Activated CD4-positive, alpha-beta memory T cell treated with anti-CD3 and anti-CD28 coated beads for 36 hours (primary cell): ENCODE measurements around the gene HTR1E. TPM values are rescaled to one million over a fixed set of nuclear protein-coding genes. Genes with fewer than 3 reads are reported as not detected.
"Not testable (repeated sequence)": the region's sequence is repeated elsewhere in the genome, so short reads cannot be mapped to it uniquely, and the experiment has no call there.

Experiments
- CTCF ChIA-PET: fragments of 350-600 bp; sonication (Branson Sonifier 250); formaldehyde crosslinking; loops from one replicate; lab custom pipeline; 2021; ENCODE audit warnings: antibody characterized with exemption, inconsistent platforms; lab: Charles Lee
- POLR2A ChIA-PET: fragments of 350-600 bp; sonication (Branson Sonifier 250); formaldehyde crosslinking; loops from one replicate; lab custom pipeline; 2021; ENCODE audit warnings: antibody characterized with exemption; lab: Charles Lee
- DNase-seq: peaks from one replicate; pipeline ENCODE4 v3.0.0-alpha.2; 2020
- H3K27ac Mint-ChIP-seq: one replicate; pipeline ENCODE4 v1.8.0; 2021; ENCODE audit warnings: mixed read lengths
- H3K27me3 Mint-ChIP-seq: one replicate; pipeline ENCODE4 v1.8.0; 2021; ENCODE audit warnings: mixed read lengths
- H3K36me3 Mint-ChIP-seq: one replicate; pipeline ENCODE4 v1.8.0; 2021; ENCODE audit warnings: mixed read lengths
- H3K4me1 Mint-ChIP-seq: one replicate; pipeline ENCODE4 v1.8.0; 2021; ENCODE audit warnings: low read depth, mixed read lengths
- H3K4me3 Mint-ChIP-seq: one replicate; pipeline ENCODE4 v1.8.0; 2021; ENCODE audit warnings: mild to moderate bottlenecking, mixed read lengths
- H3K9me3 Mint-ChIP-seq: one replicate; pipeline ENCODE4 v1.8.0; 2021; ENCODE audit warnings: mixed read lengths
- intact Hi-C: fragments of 100-400 bp; cut with micrococcal nuclease; formaldehyde crosslinking; loops from one replicate; pipeline ENCODE4 v1.15.1; 2023
- total RNA-seq, 2 experiments: library from RNA; stranded (reverse); gene quantifications; one replicate each; pipeline ENCODE4 v1.2.3, GENCODE V29; 2021

HTR1E gene
- total RNA-seq, 2 experiments from 2014 or later, result not detected

DNA sequence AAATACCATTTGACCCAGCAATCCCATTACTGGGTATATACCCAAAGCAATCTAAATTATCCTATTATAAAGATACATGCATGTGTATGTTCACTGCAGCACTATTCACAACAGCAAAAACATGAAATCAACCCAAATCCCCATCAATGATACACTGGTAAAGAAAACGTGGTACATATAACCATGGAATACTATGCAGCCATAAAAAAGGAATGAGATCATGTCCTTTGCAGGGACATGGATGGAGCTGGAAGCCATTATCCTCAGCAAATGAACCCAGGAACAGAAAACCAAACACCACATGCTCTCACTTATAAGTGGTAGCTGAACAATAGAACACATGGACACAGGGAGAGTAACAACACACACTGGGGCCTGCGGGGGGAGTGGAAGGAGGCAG is 69.2 kb downstream of the HTR1E start:
- intact Hi-C loops, result not testable (repeated sequence)

DNA sequence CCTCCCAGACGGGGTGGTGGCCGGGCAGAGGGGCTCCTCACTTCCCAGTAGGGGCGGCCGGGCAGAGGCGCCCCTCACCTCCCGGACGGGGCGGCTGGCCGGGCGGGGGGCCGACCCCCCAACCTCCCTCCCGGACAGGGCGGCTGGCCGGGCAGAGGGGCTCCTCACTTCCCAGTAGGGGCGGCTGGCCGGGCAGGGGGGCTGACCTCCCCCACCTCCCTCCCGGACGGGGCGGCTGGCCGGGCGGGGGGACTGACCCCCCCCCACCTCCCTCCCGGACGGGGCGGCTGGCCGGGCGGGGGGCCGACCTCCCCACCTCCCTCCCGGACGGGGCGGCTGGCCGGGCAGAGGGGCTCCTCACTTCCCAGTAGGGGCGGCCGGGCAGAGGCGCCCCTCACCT is 72.3 kb downstream of the HTR1E start:
- intact Hi-C loops, CTCF ChIA-PET, DNase-seq, H3K36me3 Mint-ChIP-seq, H3K4me1 Mint-ChIP-seq, H3K27ac Mint-ChIP-seq, H3K4me3 Mint-ChIP-seq, H3K9me3 Mint-ChIP-seq, H3K27me3 Mint-ChIP-seq, POLR2A ChIA-PET: not testable (repeated sequence)

More for the DNA sequence above, 69.2 kb downstream of the HTR1E start:
- H3K36me3 Mint-ChIP-seq, H3K27ac Mint-ChIP-seq, H3K9me3 Mint-ChIP-seq, POLR2A ChIA-PET, H3K4me1 Mint-ChIP-seq, H3K27me3 Mint-ChIP-seq, CTCF ChIA-PET, H3K4me3 Mint-ChIP-seq, DNase-seq: not testable (repeated sequence)

DNA sequence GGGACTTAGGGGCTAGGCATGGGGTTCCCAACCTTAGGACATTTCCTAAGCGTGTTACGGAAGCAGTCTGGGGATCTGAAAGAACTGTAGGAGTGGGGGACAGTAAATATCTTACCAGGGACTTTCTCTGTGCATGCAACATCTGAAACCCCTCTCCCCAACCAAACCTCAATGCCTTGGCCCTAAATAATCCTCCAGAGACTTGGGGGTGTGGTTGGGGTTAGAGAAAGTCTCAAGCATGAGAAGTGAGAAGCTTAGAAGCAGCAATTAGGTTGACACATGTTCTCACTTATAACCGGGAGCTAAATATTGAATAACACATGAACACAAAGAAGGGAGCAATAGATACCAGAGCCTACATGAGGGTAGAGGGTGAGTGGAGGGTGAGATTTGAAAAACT is 74.7 kb downstream of the HTR1E start:
- CTCF ChIA-PET, result no interaction called here
- no peak overlapping the region for H3K27ac Mint-ChIP-seq

DNA sequence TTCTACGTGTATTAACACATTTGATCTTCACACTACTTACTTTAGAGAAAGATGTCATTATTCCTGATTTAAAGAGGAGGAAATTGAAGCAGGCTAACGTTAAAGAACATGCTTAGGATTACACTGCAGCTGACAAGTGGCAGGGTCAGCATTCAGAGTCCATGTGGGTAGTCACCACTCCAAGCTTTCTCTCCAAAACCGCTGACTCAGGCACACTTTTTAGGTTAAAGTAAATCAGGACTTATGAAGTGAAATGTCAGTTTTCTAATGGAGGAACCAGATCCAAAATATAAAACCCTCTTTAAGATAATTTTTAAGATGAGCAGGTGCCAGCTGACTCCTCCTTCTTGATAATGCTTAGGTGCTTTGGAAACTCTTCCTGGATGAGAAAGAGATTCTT is 75.4 kb downstream of the HTR1E start:
- H3K27ac Mint-ChIP-seq, result no peak overlapping the region
- no peaks in the 10 kb centered on the region for H3K9me3 Mint-ChIP-seq
- H3K27me3 Mint-ChIP-seq, result no peaks in the 10 kb centered on the region
- intact Hi-C loops, result no loop called here
- H3K4me3 Mint-ChIP-seq, result no peak overlapping the region
- POLR2A ChIA-PET, result no interaction called here
- H3K36me3 Mint-ChIP-seq, result peaks cover 2% of the 10 kb centered on the region
- no peaks in the 10 kb centered on the region for H3K4me1 Mint-ChIP-seq
- CTCF ChIA-PET, result no interaction called here
- DNase-seq, result no peak

More for the DNA sequence above, 74.7 kb downstream of the HTR1E start:
- Mint-ChIP-seq H3K9me3 (no peaks in the 10 kb centered on the region), H3K27me3 (no peaks in the 10 kb centered on the region), H3K4me1 (no peaks in the 10 kb centered on the region), H3K36me3 (peaks cover 2% of the 10 kb centered on the region), H3K4me3 (no peak overlapping the region)
- intact Hi-C loops, result no loop called here
- no peak for DNase-seq
- POLR2A ChIA-PET, result no interaction called here

DNA sequence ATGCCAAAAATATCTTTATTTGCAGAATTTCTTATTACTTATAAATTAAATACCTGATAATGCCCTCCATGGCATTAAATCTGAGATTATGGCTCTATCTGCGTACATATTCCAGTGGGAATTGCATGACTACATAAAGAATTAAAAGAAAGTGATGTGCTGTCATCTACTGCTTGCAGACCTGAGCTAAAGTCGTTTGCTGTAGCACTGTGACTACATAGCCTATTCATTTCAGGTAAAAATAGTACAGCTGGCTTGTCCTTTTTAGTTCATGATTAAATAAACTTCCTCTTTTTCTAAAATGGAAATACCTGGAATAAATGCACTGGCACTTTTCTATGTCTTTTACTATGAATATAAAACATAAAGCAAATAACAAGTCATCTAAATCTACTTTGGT is 79.4 kb downstream of the HTR1E start:
- POLR2A ChIA-PET, result no interaction called here
- H3K27ac Mint-ChIP-seq, result no peak overlapping the region
- no peak for DNase-seq
- H3K4me1 Mint-ChIP-seq, result no peaks in the 10 kb centered on the region
- H3K27me3 Mint-ChIP-seq, result peaks cover 13% of the 10 kb centered on the region
- no peaks in the 10 kb centered on the region for H3K36me3 Mint-ChIP-seq
- intact Hi-C loops, result no loop called here
- CTCF ChIA-PET, result no interaction called here
- no peaks in the 10 kb centered on the region for H3K9me3 Mint-ChIP-seq
- no peak overlapping the region for H3K4me3 Mint-ChIP-seq

DNA sequence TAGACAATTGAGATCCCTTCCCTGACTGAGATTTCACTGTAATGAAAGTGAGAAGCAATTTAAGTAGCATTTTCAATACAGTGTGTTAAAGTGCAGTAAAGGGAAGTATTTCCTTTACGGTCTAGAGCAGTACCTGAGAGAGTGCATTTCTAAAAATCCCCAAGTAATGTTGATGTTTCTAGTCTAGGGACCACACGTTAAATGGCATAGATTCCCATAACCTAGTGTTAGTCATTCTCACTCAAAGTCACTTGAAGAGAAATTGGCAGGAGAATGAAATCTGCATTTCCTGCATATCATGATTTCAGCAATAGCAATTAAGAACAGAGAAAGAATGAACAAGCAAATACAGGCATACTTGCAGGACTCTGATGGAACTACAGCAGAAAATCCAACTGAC is 89.7 kb downstream of the HTR1E start:
- intact Hi-C loops, result no loop called here
- peaks cover 1% of the 10 kb centered on the region for H3K27me3 Mint-ChIP-seq
- H3K27ac Mint-ChIP-seq, result no peak overlapping the region
- POLR2A ChIA-PET, result no interaction called here
- no peak overlapping the region for H3K4me3 Mint-ChIP-seq
- CTCF ChIA-PET, result no interaction called here
- no peaks in the 10 kb centered on the region for H3K4me1 Mint-ChIP-seq
- DNase-seq, result no peak
- no peaks in the 10 kb centered on the region for H3K36me3 Mint-ChIP-seq
- H3K9me3 Mint-ChIP-seq, result no peaks in the 10 kb centered on the region

DNA sequence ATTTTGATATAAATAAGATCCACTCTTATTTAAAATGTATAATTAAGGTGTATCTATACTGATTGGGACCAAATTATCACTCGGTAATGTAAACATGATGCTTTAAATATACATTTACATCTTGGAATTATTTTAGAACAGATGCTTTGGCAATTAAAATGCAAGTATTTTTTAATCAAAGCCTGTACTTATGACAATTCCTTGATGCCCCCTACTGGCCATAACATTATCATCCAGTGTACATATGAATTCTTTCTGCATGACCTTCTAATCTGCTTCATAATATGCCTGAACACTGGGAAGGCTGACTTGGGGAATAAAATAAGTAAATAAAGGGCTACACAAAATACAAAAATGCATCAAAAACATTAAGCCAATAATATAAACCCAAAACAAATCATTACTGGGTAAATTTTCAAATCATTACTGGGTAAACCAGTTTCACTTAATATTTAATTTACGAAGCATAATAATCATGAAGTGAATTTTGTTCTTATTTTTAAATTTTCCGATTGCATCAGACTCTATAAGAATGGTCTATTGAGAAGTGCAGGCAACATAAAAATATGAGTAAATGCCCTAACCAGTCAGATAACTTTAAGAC is 92.5 kb downstream of the HTR1E start:
- no peaks in the 10 kb centered on the region for H3K4me1 Mint-ChIP-seq
- H3K27ac Mint-ChIP-seq, result no peak overlapping the region
- intact Hi-C loops, result no loop called here
- peaks cover 1% of the 10 kb centered on the region for H3K27me3 Mint-ChIP-seq
- POLR2A ChIA-PET, result no interaction called here
- no peak overlapping the region for H3K4me3 Mint-ChIP-seq
- CTCF ChIA-PET, result no interaction called here
- no peaks in the 10 kb centered on the region for H3K36me3 Mint-ChIP-seq
- H3K9me3 Mint-ChIP-seq, result no peaks in the 10 kb centered on the region
- no peak for DNase-seq

DNA sequence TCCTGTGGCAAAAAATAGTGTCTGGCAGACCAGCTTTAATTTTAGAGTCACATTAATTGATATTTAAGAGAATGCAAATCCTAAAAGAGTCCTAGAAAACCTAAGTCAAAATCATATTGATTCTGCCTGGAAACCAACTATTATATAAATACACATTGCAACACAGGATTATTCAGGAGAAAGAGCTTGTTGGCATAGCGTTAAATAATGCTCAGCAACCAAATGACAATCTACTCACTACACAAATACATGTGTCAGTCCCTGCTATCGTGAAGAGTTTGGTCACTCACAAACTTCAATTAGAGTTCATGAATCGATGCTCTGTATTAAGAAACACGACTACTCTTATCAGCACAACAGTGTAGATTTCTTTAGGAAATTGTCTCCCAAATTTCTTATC is 103.4 kb downstream of the HTR1E start:
- H3K27ac Mint-ChIP-seq, result no peak overlapping the region

DNA sequence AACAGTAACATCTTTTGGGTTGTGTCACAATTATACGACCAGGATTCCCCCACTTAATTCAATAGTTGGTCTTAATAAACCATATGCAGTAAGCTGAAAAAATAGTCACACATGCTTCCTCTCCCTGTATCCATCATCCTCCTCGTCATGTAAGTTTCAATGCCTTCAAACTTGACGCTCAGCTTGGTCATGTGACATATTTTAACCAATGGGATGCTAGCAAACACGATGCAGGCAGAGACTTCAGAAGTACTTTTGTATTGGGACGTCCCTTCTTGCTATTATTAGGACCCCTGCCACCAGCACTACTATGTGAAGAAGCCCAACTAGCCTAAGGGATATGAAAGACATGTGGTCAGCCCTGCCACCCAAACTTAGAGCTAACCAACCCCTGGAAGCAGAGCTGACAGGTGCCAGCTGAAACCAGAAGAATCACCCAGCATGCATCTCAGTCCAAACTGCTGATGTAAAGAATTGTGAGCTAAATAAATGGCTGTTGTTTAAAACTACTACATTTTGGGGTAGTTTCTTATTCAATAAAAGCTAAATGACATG is 108.3 kb downstream of the HTR1E start:
- Mint-ChIP-seq H3K27ac (no peak overlapping the region), H3K36me3 (no peaks in the 10 kb centered on the region), H3K4me3 (no peak overlapping the region), H3K9me3 (no peaks in the 10 kb centered on the region), H3K27me3 (peaks cover 11% of the 10 kb centered on the region), H3K4me1 (no peaks in the 10 kb centered on the region)
- intact Hi-C loops, result no loop called here
- ChIA-PET POLR2A (no interaction called here), CTCF (no interaction called here)
- DNase-seq, result no peak

More for the DNA sequence above, 103.4 kb downstream of the HTR1E start:
- H3K9me3 Mint-ChIP-seq, result no peaks in the 10 kb centered on the region
- ChIA-PET POLR2A (no interaction called here), CTCF (no interaction called here)
- no peaks in the 10 kb centered on the region for H3K4me1 Mint-ChIP-seq
- intact Hi-C loops, result no loop called here
- no peak overlapping the region for H3K4me3 Mint-ChIP-seq
- no peaks in the 10 kb centered on the region for H3K36me3 Mint-ChIP-seq
- no peak for DNase-seq
- H3K27me3 Mint-ChIP-seq, result peaks cover 14% of the 10 kb centered on the region

DNA sequence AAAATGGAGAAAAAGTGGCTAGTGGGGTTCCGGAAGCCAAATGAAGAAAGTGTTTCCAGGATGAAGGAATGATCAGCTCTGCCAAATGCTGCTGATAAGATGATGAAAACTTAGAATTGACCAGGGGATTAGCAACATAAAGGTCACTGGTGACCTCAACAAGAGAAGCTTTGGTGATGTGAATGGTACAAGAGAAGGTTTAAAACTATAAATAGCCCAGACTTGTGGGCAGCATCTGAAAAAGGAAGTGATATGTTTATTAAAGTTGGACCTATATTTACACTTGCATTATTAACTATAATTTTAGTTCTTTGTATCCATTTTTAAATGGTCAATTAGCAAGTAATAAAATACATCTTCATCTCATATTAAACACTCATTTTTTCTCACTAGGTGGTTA is 112.5 kb downstream of the HTR1E start:
- Mint-ChIP-seq H3K36me3 (no peaks in the 10 kb centered on the region), H3K27me3 (peaks cover 5% of the 10 kb centered on the region), H3K4me3 (no peak overlapping the region), H3K27ac (no peak overlapping the region), H3K9me3 (no peaks in the 10 kb centered on the region), H3K4me1 (no peaks in the 10 kb centered on the region)
- intact Hi-C loops, result no loop called here
- CTCF ChIA-PET, result interaction anchor here (1.4 kb wide), 1 partner anchor 29 kb away, joined by 4 read pairs; no protein-coding TSS in a partner anchor
- DNase-seq, result no peak
- POLR2A ChIA-PET, result no interaction called here

DNA sequence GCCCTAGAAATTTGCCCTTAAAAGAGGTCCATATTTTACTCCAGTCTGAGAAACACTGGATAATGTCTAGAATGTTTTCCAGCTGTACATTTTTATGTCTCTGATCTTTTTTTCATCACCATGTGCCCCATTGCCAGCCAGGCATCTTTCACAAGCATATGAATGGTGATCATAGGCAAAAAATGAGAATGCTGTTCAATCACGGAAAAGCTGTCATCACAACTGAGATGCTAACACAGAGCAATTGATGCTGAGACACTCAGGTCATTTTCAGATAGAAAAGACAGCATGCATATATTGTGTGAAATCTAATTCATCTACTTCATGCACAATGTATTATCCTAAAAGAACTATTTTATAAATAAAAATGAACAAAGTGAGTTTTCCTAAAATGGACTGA is 116.0 kb downstream of the HTR1E start:
- Mint-ChIP-seq H3K27ac (no peak overlapping the region), H3K36me3 (no peaks in the 10 kb centered on the region), H3K9me3 (no peaks in the 10 kb centered on the region), H3K4me3 (no peak overlapping the region), H3K27me3 (peaks cover 11% of the 10 kb centered on the region), H3K4me1 (no peaks in the 10 kb centered on the region)
- CTCF ChIA-PET, result no interaction called here
- intact Hi-C loops, result no loop called here
- POLR2A ChIA-PET, result no interaction called here
- no peak for DNase-seq

DNA sequence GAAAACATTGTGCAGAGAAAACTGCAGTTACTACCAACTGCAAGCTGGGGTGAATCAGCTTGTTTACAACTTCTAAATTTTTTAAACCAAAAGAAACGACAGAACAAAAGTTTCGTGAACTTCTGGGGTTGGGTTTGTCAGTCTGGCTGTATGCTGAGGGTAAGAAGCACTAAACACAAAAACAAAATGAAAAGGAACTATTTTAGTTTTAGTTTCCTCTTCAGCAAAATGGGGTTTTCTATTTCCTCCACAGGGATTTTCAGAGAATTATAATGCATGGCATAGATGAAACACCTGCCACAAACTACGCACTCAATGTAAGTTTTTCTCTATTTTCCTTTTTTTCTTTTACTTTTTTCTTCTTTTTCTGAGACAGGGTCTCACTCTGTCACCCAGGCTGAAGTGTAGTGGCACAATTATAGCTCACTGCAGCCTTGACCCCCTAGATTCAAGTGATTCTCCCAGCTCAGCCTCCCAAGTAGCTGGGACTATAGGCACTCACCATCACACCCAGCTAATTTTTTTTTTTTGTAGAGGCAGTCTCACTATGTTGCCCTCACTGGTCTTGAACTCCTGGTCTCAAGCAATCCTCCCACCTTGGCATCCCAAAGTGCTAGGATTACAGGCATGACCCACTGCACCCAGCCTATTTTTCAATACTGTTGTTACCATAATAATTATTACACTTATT is 117.0 kb downstream of the HTR1E start:
- CTCF ChIA-PET, result no interaction called here
- intact Hi-C loops, result no loop called here
- Mint-ChIP-seq H3K27ac (no peak overlapping the region), H3K4me1 (no peaks in the 10 kb centered on the region), H3K9me3 (no peaks in the 10 kb centered on the region), H3K27me3 (peaks cover 11% of the 10 kb centered on the region), H3K36me3 (no peaks in the 10 kb centered on the region), H3K4me3 (no peak overlapping the region)
- no peak for DNase-seq
- POLR2A ChIA-PET, result no interaction called here

DNA sequence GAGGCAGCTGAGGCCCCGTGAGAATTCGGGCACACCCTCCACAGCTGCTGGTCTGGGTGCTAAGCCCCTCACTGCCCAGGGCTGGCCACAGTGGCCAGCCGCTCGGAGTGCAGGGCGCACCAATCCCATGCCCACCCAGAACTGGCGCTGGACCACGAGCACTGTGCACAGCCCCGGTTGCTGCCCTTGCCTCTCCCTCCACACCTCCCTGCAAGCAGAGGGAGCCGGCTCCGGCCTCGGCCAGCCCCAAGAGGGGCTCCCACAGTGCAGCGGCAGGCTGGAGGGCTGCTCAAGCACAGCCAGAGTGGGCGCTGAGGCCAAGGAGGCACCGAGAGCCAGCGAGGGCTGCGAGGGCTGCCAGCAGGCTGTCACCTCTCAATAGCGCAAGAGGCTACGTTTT is 122.6 kb downstream of the HTR1E start:
- Mint-ChIP-seq H3K36me3 (no peaks in the 10 kb centered on the region), H3K4me1 (no peaks in the 10 kb centered on the region), H3K4me3 (no peak overlapping the region), H3K27ac (no peak overlapping the region), H3K27me3 (peaks cover 11% of the 10 kb centered on the region), H3K9me3 (no peaks in the 10 kb centered on the region)
- ChIA-PET CTCF (interaction anchor here (2.6 kb wide), 1 partner anchor 19 kb away, joined by 13 read pairs; no protein-coding TSS in a partner anchor), POLR2A (no interaction called here)
- no peak for DNase-seq
- intact Hi-C loops, result no loop called here
